ENCODE results near the gene ADGRL4. TPM values are rescaled to one million over a fixed set of nuclear protein-coding genes. Genes with fewer than 3 reads are reported as not detected.
"Not testable (repeated sequence)": the region's sequence is repeated elsewhere in the genome, so short reads cannot be mapped to it uniquely, and the experiment has no call there.

ADGRL4 gene
- total RNA-seq, 2 donors from 2014 or later: not detected

DNA sequence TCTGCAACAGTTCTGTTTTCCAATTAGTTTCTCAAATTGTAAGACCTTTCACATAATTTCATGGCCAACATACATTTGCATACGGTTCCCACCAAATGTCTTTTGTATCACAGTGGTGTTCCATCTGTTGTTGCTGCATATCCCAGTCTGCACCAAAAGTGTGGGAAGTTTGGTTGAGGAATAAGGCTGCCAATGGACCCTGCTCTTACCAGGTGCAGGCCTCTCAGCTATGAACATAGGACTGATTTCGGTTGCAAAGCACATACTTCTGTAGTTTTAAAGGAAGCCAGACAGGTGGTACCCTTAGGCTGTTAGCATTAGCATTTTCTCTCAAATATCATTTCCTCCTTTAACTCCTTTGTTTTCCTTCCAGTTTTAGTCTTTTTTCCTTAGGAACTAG, 33.8 kb downstream of the ADGRL4 start:
- Mint-ChIP-seq H3K9me3 (no peaks in the 10 kb centered on the region), H3K27ac (no peak overlapping the region), H3K36me3 (no peaks in the 10 kb centered on the region)
- no peak for DNase-seq (ENCODE audit: low spot score in 2 of 2)
- no peak for ATAC-seq

- not testable (repeated sequence) for H3K9me3 Mint-ChIP-seq; H3K27ac Mint-ChIP-seq; DNase-seq (ENCODE audit: low spot score in 2 of 2); H3K36me3 Mint-ChIP-seq; ATAC-seq
These were observed 39.4 kb downstream of the ADGRL4 start for GRCh38 chr1:78967091-78967490.

DNA sequence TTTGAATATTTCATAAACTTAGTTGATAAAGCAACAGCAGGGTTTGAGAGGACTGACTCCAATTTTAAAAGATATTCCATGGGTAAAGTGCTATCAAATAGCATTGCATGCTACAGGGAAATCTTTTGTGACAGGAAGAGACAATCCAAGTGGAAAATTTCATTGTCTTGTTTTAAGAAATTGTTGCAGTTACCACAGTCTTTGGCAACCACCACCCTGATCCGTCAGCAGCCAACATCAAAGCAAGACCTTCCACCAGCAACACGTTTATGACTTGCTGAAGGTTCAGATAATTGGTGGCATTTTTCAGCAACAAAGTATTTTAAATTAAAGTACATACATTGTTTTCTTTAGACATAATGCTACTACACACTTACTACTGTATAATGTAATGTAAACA, 47.8 kb downstream of the ADGRL4 start:
- Mint-ChIP-seq H3K36me3 (no peaks in the 10 kb centered on the region), H3K27ac (no peak overlapping the region), H3K9me3 (peaks cover 5 to 9% of the 10 kb centered on the region in 2 donors)
- no peak for DNase-seq (ENCODE audit: low spot score in 2 of 2)
- no peak for ATAC-seq

- ATAC-seq: no peak
- H3K27ac Mint-ChIP-seq: no peak overlapping the region
- peaks cover 3 to 6% of the 10 kb centered on the region in 2 donors for H3K9me3 Mint-ChIP-seq
- DNase-seq (ENCODE audit: low spot score in 2 of 2): no peak
- no peaks in the 10 kb centered on the region for H3K36me3 Mint-ChIP-seq
These were observed 55.7 kb downstream of the ADGRL4 start for GRCh38 chr1:78950826-78951225.

DNA sequence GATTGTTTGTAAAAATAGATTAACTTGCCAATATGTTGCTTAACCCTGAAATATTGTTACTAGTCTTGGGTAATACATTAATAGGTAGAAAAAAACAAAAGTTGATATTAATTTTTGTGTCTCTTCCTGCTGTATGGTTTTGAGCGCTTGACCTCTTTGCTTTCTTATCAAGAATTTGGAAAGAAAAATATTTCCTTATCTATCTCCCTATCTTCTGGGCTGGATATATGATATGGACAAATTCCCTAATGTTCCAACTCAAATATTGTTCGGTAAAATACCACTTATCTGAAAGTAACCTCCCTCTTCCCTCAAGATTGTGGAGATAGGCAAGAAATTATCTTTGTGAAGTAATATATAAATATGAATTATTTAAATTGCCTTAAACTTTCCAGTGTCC, 57.3 kb downstream of the ADGRL4 start:
- no peaks in the 10 kb centered on the region for H3K36me3 Mint-ChIP-seq
- H3K9me3 Mint-ChIP-seq: peaks cover 3 to 6% of the 10 kb centered on the region in 2 donors
- ATAC-seq (no peak), DNase-seq (ENCODE audit: low spot score in 2 of 2) (no peak)
- no peak overlapping the region for H3K27ac Mint-ChIP-seq

DNA sequence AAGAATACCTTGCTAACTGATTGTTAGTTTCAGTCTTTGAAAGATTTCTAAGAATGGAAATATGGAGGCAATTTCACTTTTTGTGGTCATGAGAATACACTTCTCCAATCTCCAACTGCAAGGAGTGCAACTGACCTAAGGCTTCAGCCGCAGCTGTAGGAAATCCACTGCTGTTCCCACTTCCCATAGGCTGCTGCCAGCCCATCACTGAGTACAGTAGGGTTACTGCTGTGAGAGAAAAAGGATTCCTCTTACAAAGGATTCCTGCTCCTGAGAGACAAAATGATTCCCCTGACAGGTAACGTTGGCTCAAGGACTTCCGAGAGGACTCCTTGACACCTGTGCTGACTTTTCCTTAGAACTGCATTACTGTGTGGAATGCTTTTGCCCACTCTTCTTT, 87.4 kb downstream of the ADGRL4 start:
- DNase-seq (ENCODE audit: low spot score in 2 of 2): no peak
- H3K27ac Mint-ChIP-seq: no peak overlapping the region
- H3K9me3 Mint-ChIP-seq: no peaks in the 10 kb centered on the region
- no peak for ATAC-seq
- H3K36me3 Mint-ChIP-seq: no peaks in the 10 kb centered on the region

DNA sequence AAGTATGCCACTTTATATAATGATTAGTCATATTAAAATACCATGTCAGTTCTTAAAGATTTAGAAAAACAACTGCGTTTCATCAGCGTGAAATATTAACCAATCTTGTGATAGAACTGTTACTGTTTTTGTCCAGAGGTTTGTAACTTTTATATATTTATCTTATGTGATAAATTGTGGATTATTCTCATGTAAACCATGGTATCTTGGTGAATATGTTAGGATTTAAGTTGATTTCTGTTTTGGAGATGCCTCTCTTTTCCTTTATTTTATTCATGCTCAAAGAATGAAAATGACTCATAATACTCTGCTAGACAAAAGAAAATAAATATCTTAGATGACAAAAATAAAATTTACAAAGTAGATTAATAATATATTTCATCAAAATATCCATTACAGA, 88.4 kb downstream of the ADGRL4 start:
- H3K27ac Mint-ChIP-seq: no peak overlapping the region
- H3K36me3 Mint-ChIP-seq: no peaks in the 10 kb centered on the region

DNA sequence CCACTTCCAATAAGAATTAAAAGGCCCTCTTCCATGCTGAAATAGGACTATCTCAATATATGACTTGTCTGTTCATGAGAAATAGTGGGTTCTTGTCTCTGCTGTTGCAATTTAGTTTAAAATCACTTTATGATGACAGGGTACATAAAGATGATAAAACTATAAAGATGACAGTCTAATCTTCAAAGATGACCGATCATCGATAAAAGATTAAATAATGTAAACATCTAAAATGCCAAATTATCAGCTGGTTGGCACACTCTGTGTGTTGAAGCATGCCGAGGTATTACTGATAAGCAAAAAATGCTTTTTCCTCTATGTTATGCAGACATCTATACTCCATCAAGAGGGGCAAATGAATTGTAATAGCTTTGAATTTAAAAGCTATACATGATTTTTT, 89.5 kb downstream of the ADGRL4 start:
- Mint-ChIP-seq H3K9me3 (peaks cover 0 to 3% of the 10 kb centered on the region in 2 donors), H3K27ac (no peak overlapping the region), H3K36me3 (no peaks in the 10 kb centered on the region)
- ATAC-seq (no peak), DNase-seq (ENCODE audit: low spot score in 2 of 2) (no peak)

More for the DNA sequence above, 88.4 kb downstream of the ADGRL4 start:
- DNase-seq (ENCODE audit: low spot score in 2 of 2): no peak
- ATAC-seq: no peak
- H3K9me3 Mint-ChIP-seq: peaks cover 0 to 3% of the 10 kb centered on the region in 2 donors

GRCh38 chr1:78913950-78914349, 92.6 kb downstream of the ADGRL4 start:
- no peak for DNase-seq (ENCODE audit: low spot score in 2 of 2)
- peaks cover 0 to 3% of the 10 kb centered on the region in 2 donors for H3K9me3 Mint-ChIP-seq
- H3K36me3 Mint-ChIP-seq: no peaks in the 10 kb centered on the region
- no peak for ATAC-seq
- no peak overlapping the region for H3K27ac Mint-ChIP-seq

GRCh38 chr1:78911956-78912880, 94.3 kb downstream of the ADGRL4 start:
- DNase-seq (ENCODE audit: low spot score in 2 of 2) (no peak), ATAC-seq (no peak)
- Mint-ChIP-seq H3K36me3 (no peaks in the 10 kb centered on the region), H3K27ac (no peak overlapping the region), H3K9me3 (peaks cover 0 to 3% of the 10 kb centered on the region in 2 donors)

DNA sequence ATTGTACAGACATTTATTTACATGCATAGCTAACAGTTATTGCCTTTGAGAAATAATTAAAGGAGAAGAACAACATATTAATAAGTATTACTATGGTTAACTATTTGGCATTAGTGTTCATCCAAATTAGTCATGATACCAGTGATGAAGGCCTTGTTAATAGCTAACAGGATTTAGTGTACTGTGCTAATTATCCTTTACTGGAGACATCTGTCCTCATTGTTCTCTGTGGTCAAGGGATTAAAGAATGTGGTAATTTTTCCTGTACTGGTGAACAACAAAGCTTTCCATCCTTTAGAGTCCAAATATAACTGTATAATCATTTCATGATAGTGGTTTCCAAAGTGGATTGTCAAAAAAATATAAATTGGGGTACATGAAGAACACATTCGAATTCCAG, 103.9 kb downstream of the ADGRL4 start:
- H3K9me3 Mint-ChIP-seq: no peaks in the 10 kb centered on the region
- DNase-seq (ENCODE audit: low spot score in 2 of 2) (no peak), ATAC-seq (no peak)
- no peaks in the 10 kb centered on the region for H3K36me3 Mint-ChIP-seq
- no peak overlapping the region for H3K27ac Mint-ChIP-seq

DNA sequence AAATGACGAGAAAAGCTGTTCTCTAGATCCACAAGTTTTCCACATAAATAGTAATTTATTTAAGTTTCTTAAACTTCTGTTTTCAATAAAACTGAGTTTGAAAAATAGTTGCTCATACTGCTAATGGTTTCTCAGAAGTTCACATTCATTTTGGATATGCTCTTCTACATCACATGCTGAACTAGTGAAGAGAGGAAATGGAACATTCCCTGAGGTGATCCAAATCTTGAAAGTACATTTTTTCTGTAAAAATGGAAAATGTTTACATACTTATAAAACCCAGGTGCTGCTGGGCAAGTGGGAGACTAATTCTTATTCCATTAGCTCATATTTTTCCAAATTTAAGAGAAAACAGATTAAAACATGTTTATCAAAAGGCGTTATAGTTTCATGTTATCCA, 111.7 kb downstream of the ADGRL4 start:
- DNase-seq (ENCODE audit: low spot score in 2 of 2) (no peak), ATAC-seq (no peak)
- no peaks in the 10 kb centered on the region for H3K9me3 Mint-ChIP-seq
- H3K27ac Mint-ChIP-seq: no peak overlapping the region
- H3K36me3 Mint-ChIP-seq: no peaks in the 10 kb centered on the region

DNA sequence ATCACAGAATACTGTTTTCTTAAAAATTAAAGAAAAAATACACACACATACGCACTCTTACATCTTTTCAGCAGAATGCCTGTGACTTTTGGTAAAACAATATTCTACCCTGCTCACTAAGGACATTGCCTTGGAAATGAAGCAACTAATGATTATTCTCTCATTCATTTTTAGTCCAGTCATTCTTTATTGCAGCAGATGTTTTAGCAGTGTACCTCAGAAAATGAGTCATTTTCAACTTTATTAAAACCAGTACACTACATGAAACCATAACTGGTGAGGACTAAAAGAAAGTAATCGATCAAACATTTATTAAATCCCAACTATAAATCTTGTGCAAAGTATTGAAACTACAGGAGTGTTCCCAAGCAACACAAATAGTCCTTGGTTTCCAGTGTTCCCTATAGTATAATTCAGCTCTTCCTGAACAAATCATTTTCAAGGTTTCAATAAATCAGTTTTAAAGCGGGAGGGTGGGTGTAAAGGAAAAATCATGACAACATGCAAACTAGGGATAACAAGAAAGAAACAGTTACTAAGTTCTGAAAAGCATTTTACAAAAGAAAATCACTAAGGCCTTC, 114.2 kb downstream of the ADGRL4 start:
- no peak for DNase-seq (ENCODE audit: low spot score in 2 of 2)
- no peaks in the 10 kb centered on the region for H3K9me3 Mint-ChIP-seq
- H3K27ac Mint-ChIP-seq: no peak overlapping the region
- H3K36me3 Mint-ChIP-seq: no peaks in the 10 kb centered on the region
- ATAC-seq: no peak

DNA sequence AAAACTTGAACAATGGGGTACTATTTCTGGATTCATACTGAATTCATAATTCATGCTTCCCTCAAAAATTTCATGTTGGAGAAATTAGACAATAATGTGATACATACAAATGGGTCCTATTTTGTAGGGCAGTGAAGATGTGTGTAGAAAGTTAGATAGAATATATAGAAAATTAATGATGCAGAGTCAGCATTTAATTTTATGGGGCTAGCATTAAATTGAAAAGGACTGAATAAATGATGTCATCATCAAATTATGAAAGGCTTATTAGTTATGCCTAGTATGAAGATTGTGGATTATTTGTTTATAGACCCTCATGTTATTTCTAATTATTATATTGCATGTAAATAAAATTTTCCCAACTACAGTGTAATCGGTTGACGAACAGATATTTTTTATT, 119.1 kb downstream of the ADGRL4 start:
- DNase-seq (ENCODE audit: low spot score in 2 of 2) (no peak), ATAC-seq (no peak)
- Mint-ChIP-seq H3K9me3 (no peaks in the 10 kb centered on the region), H3K36me3 (no peaks in the 10 kb centered on the region), H3K27ac (no peak overlapping the region)

DNA sequence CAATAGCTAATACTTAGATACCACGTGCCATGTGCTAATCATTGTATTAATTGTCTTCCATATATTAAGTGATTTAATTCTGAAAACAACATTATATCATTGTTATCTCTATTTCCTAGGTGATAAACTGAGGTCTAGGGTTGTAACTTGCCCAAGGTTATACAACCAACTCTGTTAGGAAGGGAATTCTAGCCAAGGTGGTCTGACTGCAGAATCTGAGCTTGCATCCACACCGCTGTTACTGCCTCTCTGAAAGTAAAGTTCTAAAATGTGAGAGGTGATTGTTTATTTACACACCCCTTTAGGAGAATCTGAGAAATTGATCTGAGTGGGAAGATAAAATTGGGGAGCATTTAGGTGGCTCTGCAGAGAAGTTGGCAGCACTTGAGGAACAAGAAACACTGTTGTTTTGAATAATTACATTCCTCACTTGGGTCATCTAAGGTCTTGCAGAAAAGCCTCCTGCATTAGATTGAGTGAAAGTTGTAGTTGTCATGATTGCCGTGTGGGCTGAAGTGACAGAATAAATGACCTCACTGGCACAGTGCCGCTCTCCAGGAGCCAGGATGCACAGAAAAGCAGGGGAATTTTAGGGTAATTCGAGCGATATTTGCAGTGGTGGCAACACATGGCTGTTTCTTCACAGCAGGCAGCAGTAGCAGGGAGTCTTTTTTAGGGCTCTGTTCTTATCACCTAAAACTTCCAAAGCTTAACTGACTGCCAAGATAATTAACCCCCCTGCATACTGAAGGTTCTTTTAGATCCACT, 121.7 kb downstream of the ADGRL4 start:
- ATAC-seq (no peak), DNase-seq (ENCODE audit: low spot score in 2 of 2) (no peak)
- Mint-ChIP-seq H3K9me3 (no peaks in the 10 kb centered on the region), H3K36me3 (no peaks in the 10 kb centered on the region), H3K27ac (no peak overlapping the region)

DNA sequence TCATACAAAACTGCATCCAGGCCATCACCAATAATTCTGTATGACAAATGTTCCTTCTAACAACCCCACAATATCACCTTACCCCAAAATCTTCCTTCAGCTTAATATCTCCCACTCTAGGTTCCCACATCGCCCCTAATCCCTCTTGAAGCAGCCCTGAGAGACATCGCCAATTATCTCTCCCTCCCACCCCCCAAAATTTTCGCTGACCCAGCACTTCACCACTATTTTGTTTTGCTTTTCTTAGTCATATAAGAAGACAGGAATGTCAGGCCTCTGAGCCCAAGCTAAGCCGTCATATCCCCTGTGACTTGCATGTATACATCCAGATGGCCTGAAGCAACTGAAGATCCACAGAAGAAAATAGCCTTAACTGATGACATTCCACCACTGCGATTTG, 126.3 kb downstream of the ADGRL4 start:
- Mint-ChIP-seq H3K27ac (no peak overlapping the region), H3K36me3 (no peaks in the 10 kb centered on the region), H3K9me3 (no peaks in the 10 kb centered on the region)
- ATAC-seq (no peak), DNase-seq (ENCODE audit: low spot score in 2 of 2) (no peak)

DNA sequence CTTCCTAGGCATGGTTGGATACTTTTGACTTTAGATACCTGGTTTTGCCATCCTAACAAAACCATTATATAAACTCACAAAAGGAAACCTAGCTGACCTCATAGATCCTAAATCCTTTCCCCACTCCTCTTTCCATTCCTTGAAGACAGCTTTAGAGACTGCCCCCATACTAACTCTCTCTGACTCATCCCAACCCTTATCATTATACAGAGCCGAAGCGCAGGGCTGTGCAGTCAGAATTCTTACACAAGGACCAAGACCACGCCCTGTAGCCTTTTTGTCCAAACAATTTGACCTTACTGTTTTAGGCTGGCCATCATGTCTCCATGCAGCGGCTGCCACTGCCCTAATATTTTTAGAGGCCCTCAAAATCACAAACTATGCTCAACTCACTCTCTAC, 130.5 kb downstream of the ADGRL4 start:
- H3K36me3 Mint-ChIP-seq; ATAC-seq; H3K9me3 Mint-ChIP-seq; H3K27ac Mint-ChIP-seq; DNase-seq (ENCODE audit: low spot score in 2 of 2): not testable (repeated sequence)
